ENCODE results near the gene ZAR1L. TPM values are rescaled to one million over a fixed set of nuclear protein-coding genes. Genes with fewer than 3 reads are reported as not detected.

Gene ZAR1L
- total RNA-seq, 4 donors from 2014 or later = not detected

- Histone ChIP-seq H3K36me3 (no peaks in the 10 kb centered on the region), H3K4me1 (no peaks in the 10 kb centered on the region), H3K9me3 (no peaks in the 10 kb centered on the region), H3K27ac (peak overlapping the region in 2 of 4 donors; percentile 22 to 39), H3K27me3 (no peaks in the 10 kb centered on the region), H3K4me3 (no peak overlapping the region)
- no peak for TF ChIP-seq POLR2A (IDR thresholded peaks at IDR 0.05)
- TF ChIP-seq, protein P1, sequence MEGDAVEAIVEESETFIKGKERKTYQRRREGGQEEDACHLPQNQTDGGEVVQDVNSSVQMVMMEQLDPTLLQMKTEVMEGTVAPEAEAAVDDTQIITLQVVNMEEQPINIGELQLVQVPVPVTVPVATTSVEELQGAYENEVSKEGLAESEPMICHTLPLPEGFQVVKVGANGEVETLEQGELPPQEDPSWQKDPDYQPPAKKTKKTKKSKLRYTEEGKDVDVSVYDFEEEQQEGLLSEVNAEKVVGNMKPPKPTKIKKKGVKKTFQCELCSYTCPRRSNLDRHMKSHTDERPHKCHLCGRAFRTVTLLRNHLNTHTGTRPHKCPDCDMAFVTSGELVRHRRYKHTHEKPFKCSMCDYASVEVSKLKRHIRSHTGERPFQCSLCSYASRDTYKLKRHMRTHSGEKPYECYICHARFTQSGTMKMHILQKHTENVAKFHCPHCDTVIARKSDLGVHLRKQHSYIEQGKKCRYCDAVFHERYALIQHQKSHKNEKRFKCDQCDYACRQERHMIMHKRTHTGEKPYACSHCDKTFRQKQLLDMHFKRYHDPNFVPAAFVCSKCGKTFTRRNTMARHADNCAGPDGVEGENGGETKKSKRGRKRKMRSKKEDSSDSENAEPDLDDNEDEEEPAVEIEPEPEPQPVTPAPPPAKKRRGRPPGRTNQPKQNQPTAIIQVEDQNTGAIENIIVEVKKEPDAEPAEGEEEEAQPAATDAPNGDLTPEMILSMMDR (IDR thresholded peaks at IDR 0.05) = no peak
- DNase-seq = peak in 1 of 3 donors; percentile 50
Measured at GRCh38 chr13:32261567-32261966, 53.6 kb downstream of the ZAR1L start.

DNA sequence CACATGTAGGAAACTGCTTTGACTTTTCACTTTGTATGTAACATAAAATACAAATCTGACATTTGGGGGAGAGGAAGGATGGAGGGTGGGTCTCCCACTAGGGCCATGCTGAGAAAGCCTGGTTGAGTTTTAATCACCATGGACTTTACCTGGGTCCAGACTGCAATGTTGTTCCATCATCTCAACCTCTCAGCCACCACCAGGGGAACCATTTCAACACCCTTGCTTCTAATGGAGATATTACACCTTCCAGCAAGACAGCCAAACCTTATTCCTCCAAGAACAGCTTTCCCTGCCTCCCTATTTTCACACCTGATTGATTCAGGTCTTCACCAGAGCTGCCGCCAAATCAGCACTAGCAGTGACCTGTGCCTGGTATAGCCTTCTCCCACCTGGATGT, 56.0 kb downstream of the ZAR1L start:
- H3K9me3 ChIP-seq = no peaks in the 10 kb centered on the region
- no peaks in the 10 kb centered on the region for H3K36me3 ChIP-seq
- TF ChIP-seq, protein P1 (IDR thresholded peaks at IDR 0.05) = peak in 2 of 6 experiments; percentile 3 to 20
- TF ChIP-seq POLR2A (IDR thresholded peaks at IDR 0.05) = no peak
- no peak overlapping the region for H3K27ac ChIP-seq
- no peaks in the 10 kb centered on the region for H3K4me1 ChIP-seq
- no peak for DNase-seq
- H3K27me3 ChIP-seq = no peaks in the 10 kb centered on the region
- no peak overlapping the region for H3K4me3 ChIP-seq

DNA sequence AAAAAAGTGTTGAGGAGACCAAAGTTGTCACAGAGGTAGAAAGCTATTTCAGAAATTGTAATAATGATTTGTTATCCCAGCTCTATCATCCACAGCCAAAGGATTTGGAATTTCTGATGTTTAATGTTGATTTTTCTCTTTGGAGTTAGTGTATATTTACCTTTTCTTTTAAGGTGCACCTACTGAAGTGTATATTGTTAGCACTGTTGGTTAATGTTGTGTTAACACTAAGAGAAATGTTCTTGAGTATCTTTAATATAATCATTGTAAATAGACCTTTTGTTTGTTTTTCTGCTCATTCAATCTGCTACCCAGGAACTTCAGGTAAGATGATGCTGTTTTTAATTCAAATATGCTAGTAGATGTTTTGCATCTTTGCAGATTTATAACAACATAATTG, 57.5 kb downstream of the ZAR1L start:
- H3K27ac ChIP-seq = no peak overlapping the region
- no peaks in the 10 kb centered on the region for H3K4me1 ChIP-seq
- H3K36me3 ChIP-seq = no peaks in the 10 kb centered on the region
- TF ChIP-seq, protein P1 (IDR thresholded peaks at IDR 0.05) = no peak
- TF ChIP-seq POLR2A (IDR thresholded peaks at IDR 0.05) = no peak
- H3K27me3 ChIP-seq = no peaks in the 10 kb centered on the region
- DNase-seq = no peak
- no peaks in the 10 kb centered on the region for H3K9me3 ChIP-seq
- H3K4me3 ChIP-seq = no peak overlapping the region

- DNase-seq = no peak
- H3K27me3 ChIP-seq = no peaks in the 10 kb centered on the region
- TF ChIP-seq, protein P1 (IDR thresholded peaks at IDR 0.05) = no peak
- TF ChIP-seq POLR2A (IDR thresholded peaks at IDR 0.05) = no peak
- H3K36me3 ChIP-seq = no peaks in the 10 kb centered on the region
- no peak overlapping the region for H3K4me3 ChIP-seq
- no peaks in the 10 kb centered on the region for H3K9me3 ChIP-seq
- H3K4me1 ChIP-seq = no peaks in the 10 kb centered on the region
- peak overlapping the region in 1 of 4 donors; percentile 64 for H3K27ac ChIP-seq
Measured at GRCh38 chr13:32256243-32256642, 58.9 kb downstream of the ZAR1L start.

DNA sequence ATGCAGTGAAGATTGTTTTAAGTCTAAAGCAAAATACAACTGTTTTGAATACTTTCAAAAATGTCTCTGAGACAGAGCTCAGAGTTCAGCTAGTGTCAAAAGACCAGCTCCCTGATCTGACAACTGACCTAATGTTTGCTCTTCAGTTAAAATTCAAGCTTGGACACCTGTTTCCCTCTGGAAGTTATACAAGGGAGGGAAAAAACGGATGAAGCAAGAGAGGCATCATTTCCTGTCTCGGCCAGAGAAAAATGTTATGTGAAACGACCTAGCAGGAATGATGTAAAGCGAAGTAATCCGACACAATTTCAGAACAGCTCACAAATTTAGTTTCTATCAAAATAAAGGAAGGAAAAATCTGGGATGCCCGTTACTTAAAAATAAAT, 59.4 kb downstream of the ZAR1L start:
- Histone ChIP-seq H3K36me3 (no peaks in the 10 kb centered on the region), H3K27ac (peak overlapping the region in 1 of 4 donors; percentile 64), H3K4me3 (no peak overlapping the region), H3K9me3 (no peaks in the 10 kb centered on the region), H3K27me3 (no peaks in the 10 kb centered on the region), H3K4me1 (no peaks in the 10 kb centered on the region)
- TF ChIP-seq POLR2A (IDR thresholded peaks at IDR 0.05) = no peak
- TF ChIP-seq, protein P1 (IDR thresholded peaks at IDR 0.05) = no peak
- DNase-seq = no peak

Measured in Peyer's patch (tissue), 4 donors.